ENCODE data around the gene SLC10A1.

DNA sequence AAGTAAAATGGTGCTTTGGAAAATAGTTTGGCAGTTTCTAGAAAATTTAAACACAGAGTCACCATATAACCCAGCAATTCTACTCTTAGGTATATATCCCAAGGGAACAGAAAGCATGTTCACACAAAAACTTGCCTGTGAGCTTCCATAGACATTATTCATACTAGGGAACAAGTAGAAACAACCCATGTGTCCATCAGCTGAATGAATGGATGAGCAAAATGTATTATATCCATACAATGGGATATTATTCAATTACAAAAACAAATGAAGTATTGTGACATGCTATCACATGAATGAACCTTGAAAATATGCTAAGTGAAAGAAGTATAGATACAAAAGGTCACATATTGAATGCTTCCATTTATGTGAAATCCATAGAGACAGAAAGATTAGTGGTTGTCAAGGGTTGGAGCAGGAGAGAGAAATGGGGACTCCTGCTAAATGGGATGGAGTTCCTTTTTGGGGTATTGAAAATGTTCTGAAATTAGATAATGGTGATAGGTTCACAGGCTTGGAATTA, 7.9 kb downstream of the SLC10A1 start:
- TF ChIP-seq GATA3 (IDR thresholded peaks at IDR 0.05; ENCODE audit: low read depth, low read length): no peak
- TF ChIP-seq GATA2 (IDR thresholded peaks at IDR 0.05; ENCODE audit: low read depth, low read length): no peak

Data from SH-SY5Y (cell line).